HG03432 (cell line): Measurements from ENCODE around the gene CFAP52.
"Not testable (repeated sequence)": the region's sequence is repeated elsewhere in the genome, so short reads cannot be mapped to it uniquely, and the experiment has no call there.

Experiments used
- ATAC-seq: cut with Tn5 transposase; IDR thresholded peaks from one replicate; pipeline ENCODE4 v1.9.1; 2021; ENCODE audit warnings: mild to moderate bottlenecking, moderate library complexity; ENCODE audit not compliant: unreplicated experiment

CFAP52 gene

DNA sequence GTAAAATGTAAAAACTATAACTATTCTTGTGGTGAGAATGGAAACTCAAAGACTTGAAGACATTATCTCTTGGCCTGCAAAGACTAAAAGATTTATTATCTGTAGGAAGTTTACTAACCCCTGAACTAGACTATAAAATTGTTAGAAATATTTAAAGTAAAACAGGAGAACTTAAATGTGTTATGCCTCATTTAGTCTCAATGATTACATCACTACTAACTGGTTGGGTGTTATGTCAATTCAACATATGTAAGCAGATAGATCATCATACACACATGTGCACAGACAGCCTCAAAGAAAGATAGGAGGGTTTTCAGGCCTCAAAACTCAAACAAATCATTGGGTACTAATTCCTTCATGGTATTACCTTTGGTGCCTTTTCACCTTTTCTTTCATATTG is 8.4 kb upstream of the CFAP52 start:
- ATAC-seq, result no peak

DNA sequence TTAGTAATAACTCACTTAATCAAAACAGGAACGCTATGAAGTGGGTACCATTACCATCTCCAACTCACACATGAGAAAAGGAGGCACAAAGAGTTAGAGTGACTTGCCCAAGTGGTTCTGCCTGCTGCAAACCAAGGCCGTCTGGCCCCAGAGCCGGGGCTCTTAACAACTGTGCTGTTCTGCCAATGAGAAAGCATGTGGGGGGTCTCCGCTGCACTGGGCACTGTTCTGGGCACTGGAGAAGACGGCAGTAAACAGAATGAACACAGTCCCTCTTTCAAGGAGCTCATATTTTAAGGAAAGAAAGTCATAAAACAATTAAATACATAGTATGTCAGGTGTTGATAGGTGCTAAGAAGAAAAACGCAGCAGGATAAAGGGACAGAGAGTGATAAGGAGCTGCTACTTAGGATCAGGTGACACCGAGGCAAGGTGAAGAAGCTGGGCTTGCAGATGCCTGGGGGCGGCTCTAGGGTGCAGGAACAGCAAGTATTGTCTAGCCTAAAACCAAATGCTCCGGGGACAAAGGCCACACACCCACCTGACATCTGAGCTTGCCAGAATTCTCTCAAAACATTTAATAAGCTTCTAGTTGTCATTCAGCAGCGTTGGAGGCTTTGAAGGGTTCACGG is 7.4 kb upstream of the CFAP52 start:
- no peak for ATAC-seq

DNA sequence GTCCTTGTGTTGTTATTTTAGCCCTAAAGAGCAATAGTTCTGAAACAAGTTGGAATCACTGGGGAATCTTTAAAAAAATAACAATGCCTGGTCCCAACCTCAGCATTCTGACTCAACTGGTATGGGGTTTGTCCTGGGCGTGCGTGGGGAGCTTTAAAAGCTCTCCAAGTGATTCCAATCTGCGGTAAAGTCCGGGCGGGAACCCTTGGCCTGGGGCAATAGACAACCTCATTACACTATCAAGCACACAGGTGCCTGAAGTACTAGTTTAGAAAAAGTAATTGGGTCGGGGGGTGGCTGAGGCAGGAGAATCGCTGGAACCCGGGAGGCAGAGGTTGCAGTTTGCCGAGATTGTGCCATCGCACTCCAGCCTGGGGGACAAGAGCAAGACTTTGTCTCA is 5.2 kb upstream of the CFAP52 start:
- ATAC-seq, result no peak

DNA sequence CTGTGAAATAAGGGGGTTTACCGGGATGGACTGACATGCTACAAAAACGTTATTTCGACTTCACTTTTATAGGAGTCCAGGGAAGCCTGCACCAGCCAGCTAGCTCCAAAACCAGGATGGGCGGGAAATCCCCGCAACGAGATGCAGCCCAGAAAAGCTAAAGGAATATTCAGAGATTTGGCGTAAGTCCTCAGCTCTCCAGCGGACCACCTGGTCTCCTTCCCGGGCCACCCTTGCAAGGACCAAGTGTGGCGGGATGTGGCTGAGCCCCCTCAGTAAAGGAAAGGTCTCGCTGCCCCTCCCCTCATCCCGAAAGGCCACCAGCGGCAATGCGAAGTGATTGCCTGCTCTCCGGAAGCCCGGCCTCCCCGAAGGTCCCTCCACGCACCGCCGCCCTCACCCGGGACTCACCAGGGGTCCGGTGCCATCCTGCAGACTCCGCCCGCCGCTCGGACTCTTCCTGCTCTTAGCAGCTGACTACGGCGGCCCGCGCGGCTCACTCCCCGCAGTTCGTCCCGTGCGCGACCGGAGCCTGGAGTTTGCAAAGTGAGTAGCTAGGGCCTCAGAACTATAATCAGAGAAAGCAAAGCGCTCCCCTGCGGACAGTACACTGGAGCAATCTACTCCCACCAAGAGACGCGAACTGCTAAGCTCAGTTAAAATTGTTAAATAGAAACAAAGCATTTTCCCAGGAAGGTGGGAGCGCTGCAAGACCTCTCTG is 901 bp upstream of the CFAP52 start, which contains the start of gene STX8:
Gene STX8 (minus strand): TSS at position 440 of the 721 bp plus-strand sequence. CDS start 12 bp downstream, at position 428.
- ATAC-seq, result peak; percentile 68

DNA sequence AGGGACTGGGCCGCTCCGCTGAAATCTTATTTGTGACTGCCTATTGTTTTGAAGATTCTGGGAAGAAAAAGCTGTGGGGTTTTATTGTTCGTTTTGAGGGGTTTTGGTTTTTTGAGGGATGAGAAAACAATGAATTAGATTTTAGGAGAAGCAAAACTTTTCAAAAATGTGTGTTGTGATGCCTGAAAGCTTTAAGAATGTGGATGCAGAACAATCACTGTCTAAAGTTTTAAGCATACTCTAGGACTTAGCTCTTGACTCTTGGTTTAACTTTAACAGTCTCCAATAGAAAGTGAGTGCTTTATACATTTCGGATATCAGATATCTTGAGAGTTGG is 899 bp downstream of the CFAP52 start:
- no peak for ATAC-seq

DNA sequence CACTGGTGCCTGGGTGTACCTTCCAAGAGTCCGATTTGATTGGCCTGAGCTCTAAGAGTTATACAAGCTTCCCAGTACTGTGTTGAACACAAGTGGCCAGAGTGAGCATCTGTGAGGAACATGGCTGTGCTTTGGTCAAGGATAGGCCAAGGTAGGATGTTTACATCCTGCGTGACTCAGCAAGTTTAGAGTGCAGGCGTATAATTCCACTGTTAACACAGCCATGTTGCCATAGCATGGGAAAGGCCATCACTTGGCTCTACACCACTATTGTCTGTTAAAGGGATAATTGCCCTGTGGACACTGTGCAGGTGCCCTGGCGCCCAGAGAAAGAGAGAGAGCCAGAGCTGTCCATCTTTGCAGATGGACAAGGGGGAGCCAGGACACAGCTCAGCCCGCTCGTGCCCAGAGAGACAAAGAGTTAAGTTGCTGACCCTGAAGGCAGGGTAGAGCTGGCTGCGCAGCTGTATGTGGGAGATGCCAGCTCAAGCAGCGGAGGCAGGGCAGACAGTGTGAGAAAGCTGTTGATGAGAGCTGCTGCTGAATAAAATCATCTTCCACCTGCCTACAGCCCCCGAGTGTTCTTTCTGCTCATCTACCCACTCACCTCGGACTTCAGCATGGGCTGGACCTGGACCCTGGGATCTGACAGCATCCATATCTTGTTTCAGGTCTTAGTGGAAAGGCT is 11.7 kb downstream of the CFAP52 start:
- ATAC-seq, result no peak

DNA sequence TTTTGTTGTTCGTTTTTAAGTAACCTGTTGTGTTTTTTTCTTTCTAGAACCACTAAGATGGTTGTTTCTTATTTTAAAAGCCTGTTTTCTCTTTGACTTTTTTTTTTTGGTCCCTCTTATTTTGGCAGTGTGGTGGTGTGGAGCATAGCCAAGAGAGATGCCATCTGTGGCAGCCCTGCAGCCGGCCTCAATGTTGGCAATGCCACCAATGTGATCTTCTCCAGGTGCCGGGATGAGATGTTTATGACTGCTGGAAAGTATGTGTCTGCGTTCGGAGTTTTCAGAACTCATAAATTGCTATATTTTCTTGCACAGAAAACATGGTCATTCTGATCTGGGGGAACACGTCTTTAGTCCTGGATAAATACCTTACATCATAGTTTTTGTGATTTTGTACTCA is 17.6 kb downstream of the CFAP52 start:
- no peak for ATAC-seq

DNA sequence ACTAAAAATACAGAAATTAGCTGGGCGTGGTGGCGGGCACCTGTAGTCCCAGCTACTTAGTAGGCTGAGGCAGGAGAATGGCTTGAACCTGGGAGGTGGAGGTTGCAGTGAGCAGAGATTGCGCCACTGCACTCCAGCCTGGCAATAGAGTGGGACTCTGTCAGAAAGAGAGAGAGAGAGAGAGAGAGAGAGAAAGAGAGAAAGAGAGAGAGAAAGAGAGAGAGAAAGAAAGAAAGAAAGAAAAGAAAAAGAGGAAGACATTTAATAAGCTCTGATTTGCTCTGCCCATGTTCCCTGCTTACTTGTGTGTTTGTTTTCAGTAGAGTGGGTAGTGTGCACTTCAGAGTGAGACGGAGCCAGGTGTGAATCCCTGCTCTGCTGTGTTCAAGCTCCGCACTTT is 21.2 kb downstream of the CFAP52 start:
- not testable (repeated sequence) for ATAC-seq

DNA sequence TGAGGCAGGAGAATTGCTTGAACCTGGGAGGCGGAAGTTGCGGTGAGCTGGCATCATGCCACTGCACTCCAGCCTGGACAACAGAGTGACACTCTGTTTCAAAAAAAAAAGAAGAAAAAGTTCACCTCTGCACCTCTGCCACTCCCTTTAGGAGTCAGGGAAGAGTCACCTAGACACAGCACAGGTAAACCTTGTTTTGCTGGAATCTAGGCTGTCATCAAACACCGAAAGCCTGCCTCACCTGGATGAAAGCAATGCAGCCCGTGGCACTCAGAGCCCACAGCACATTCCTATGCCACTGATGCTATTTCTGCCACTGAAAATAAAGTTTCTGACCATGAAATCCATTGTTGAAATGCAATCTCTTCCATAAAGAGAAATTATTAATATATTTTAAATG is 22.2 kb downstream of the CFAP52 start:
- no peak for ATAC-seq

DNA sequence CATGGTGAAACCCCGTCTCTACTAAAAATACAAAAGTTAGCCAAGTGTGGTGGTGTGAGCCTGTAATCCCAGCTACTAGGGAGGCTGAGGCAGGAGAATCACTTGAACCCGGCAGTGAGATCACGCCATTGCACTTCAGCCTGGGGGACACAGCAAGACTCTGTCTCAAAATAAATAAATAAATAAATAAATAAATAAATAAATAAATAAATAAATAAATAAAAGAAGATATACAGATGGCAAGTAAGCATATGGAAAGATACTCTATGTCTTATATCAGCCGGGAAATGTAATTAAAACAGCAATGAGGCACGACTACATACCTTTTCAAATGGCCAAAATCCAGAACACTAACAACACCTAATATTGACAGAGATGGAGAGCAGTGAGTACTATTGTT is 28.1 kb downstream of the CFAP52 start:
- not testable (repeated sequence) for ATAC-seq

DNA sequence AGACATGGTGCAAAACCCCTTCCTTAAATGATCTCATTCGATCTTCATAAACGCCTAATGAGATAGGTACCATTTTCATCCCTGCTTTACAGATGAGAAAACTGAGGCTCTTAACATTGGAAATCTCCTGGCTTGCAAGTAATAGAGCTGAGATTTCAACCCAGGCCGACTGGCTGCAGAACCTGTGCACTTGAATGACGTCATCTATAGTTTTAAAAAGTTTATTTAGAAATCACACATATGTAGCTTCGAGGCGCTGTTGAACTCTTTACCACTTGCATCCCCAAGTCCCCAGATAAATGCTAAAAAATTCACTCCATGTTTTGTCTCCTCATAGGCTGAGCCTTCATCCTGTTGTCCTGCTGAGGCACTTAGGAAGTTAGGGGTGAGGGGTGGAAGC is 30.0 kb downstream of the CFAP52 start:
- no peak for ATAC-seq

DNA sequence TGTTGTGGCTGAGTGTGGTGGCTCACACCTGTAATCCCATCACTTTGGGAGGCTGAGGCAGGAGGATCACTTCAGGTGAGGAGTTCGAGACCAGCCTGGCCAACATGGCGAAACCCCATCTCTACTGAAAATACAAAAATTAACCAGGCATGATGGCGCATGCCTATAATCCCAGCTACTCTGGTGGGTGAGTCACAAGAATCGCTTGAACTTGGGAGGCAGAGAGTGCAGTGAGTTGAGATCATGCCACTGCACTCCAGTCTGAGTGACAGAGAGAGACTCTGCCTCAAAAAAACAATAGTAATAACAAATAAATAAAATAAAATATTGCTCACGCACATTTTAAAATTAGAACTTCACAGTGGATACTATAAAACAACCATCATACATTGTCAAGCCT is 30.6 kb downstream of the CFAP52 start:
- not testable (repeated sequence) for ATAC-seq

DNA sequence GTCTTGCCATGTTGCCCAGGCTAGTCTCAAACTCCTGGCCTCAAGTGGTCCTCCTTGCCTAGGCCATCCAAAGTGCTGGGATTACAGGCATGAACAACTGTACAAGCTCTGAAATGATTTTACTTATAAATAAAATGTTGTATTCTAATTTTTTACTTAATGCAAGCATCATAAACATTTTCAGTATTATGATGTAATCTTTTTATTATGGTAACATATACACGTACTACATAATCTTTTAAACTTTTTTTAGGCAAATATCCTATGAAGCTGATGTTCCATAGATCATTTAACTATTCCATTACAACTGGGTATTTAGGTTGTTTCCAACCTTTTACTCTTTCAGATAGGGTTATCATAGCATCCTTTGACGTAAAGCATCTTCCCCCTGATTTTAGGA is 35.1 kb downstream of the CFAP52 start:
- ATAC-seq, result no peak

DNA sequence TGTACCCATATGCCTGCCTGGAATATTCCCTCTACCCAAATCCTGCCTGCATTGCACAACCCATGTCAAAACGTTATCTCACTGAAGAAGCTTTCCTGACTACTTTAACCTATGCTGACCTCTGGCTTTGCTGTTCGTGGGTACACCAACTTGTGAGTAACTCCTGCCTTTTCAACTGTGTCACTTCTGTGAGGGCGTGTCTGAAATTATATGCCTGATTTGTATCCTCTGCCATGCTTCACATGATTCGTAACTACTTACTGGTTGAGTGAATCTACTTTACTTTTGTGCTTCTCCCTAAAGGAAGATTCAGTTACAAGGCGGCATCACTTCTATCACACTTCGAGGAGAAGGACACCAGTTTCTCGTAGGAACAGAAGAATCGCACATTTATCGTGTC is 35.6 kb downstream of the CFAP52 start:
- ATAC-seq, result no peak

DNA sequence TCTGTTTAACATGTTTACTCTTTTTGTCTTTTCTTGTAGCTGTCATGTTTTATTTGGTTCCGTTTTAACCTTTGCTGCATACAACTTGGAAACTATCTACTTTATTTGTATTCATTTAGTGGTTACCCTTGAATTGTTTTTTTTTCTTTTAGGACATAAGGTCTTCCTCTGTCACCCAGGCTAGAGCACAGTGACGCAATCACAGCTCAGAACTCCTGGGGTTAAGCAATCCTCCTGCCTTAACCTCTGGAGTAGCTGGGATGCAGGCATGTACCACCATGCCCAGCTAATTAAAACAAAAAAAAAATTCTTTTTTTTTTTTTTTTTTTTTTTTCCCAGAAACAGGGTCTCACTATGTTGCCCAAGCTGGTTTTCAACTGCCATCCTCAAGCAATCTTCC is 39.0 kb downstream of the CFAP52 start:
- no peak for ATAC-seq

DNA sequence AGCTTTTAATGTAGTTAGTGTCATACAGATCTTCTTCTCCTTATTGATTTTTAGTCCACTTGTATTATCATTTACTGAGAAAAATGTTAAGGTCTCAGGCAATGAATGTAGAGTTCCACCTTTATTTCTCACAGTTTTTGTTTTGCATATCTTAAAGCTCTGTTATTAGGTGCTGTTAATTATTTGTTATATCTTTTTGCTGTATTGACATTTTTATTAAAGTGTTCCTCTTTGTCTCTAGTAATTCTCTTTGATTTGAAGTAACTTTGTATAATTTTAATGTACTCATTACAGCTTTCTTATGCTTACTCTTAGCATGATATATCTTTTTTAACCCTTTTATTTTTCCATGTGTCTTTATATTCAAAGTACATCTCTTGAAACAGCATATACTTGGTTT is 46.5 kb downstream of the CFAP52 start:
- ATAC-seq, result no peak

DNA sequence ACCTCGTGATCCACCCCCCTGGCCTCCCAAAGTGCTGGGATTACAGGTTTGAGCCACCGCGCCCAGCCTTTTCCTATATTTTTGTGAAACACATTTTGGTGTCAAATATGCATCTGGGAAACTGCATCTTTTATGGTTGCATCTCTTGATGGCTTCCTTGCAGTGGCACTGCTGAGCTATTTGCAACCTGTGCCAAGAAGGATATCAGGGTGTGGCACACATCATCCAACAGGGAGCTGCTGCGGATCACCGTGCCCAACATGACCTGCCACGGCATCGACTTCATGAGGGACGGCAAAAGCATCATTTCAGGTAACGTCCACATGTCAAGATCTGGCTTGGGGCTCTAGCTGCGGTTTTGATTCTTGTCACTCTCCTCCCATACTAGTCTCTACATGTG is 52.1 kb downstream of the CFAP52 start:
- no peak for ATAC-seq

DNA sequence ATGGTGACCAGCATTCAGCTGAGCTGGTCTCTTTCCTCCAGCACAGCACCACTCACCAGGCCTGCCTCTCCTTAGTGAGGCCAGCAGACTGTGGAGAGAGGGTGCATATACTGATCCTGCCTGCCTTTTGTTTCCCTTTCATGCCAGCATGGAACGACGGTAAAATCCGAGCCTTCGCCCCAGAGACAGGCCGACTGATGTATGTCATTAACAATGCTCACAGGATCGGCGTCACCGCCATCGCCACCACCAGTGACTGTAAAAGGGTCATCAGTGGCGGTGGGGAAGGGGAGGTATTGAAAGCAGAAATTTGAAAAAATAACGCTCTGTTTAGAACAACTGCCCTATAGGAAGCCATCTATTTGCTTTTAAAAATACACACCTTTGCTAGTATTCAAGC is 56.3 kb downstream of the CFAP52 start:
- no peak for ATAC-seq

DNA sequence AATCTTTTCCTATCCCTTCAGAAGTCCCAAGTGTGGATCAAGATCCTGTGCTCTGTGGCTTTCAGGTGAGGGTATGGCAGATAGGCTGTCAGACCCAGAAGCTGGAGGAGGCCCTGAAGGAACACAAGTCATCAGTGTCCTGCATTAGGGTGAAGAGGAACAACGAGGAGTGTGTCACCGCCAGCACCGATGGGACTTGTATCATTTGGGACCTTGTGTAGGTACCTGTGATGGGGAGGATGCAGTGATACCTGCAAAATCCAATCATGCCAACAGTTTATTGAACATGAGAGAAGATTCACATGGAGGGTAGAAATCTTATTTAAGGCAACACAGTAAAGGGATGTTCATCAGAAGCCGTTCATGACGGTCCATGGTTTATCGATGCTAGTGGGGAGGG is 58.9 kb downstream of the CFAP52 start:
- no peak for ATAC-seq

DNA sequence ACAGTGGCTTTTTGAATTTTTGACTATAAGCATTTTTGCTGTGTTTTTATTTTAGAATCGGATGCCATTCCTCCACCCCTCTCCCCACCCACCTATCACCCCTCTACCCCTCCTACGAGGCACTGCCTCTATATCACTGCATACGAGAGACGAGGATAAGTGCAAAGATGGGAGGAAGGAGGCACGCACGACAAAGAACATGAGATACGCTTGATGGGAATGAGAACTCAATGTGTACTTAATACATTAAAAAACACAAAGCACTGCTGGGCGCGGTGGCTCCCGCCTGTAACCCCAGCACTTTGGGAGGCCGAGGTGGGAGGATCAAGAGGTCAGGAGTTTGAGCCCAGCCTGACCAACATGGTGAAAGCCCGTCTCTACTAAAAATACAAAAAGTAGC is 60.1 kb downstream of the CFAP52 start:
- ATAC-seq, result no peak

DNA sequence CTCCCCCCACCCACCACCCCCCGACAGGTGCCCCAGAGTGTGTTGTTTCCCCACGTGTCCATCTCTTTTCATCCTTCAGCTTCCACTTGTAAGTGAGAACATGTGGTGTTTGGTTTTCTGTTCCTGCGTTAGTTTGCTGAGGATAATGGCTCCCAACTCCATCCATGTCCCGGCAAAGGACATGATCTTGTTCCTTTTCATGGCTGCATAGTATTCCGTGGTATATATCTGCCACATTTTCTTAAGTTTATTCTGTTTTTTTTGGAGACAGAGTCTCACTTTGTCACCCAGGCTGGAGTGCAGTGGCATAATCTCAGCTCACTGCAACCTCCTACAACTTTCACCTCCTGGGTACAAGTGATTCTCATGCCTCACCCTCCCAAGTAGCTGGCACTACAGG is 63.9 kb downstream of the CFAP52 start:
- not testable (repeated sequence) for ATAC-seq

DNA sequence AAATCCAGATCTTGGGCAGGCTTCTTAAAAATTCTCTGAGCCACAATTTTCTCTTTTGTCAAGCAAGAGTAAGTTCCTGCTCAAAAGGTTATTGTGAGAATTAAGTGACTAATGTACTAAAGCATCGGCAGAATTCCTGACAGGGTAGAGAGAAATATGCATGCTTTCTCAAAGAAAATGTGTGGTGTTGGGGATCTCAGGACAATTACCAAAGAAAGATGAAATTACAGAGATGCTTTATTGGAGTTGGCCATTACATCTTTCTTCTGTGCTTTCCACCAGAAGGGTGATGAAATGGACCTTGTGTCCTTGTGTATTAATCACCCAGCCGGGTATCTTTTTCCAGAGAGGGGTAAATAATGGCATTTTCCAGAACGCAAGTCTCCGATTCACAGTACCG is 67.2 kb downstream of the CFAP52 start:
- no peak for ATAC-seq
